ENCODE data around the gene EEIG1.
A peak's percentile ranks its signal among the peaks of the same experiment; 100 is the strongest.

EEIG1 gene

DNA sequence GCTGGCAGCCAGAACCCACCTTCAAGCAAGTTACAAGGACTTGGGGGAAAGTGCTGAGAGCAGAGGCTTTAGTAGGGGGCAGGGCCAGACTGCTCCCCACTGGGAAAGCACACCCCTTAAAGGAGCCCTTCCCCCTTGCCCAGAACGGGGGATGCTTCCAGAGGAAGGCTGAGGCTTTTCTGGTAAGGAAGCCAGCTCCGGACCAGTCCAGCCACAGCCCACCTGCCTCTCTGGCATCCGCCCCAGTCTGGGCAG is 38.9 kb downstream of the EEIG1 start:
- Histone ChIP-seq H3K27ac (ENCODE audit: insufficient read depth, low read length, poor library complexity, severe bottlenecking) (no peak overlapping the region), H3K4me1 (ENCODE audit: control insufficient read depth, insufficient read depth, low read length, poor library complexity, severe bottlenecking) (peaks cover 15% of the 10 kb centered on the region), H3K27me3 (replicated peaks; ENCODE audit: control insufficient read depth, insufficient read depth, low read length, poor library complexity, severe bottlenecking) (no peaks in the 10 kb centered on the region), H3K9me3 (ENCODE audit: control insufficient read depth, low read length) (no peaks in the 10 kb centered on the region), H3K36me3 (ENCODE audit: control insufficient read depth, insufficient read depth, low read length) (peaks cover 67% of the 10 kb centered on the region), H3K4me3 (ENCODE audit: insufficient read depth, low read depth, low read length, poor library complexity, severe bottlenecking) (no peak overlapping the region)
- DNase-seq, result no peak

DNA sequence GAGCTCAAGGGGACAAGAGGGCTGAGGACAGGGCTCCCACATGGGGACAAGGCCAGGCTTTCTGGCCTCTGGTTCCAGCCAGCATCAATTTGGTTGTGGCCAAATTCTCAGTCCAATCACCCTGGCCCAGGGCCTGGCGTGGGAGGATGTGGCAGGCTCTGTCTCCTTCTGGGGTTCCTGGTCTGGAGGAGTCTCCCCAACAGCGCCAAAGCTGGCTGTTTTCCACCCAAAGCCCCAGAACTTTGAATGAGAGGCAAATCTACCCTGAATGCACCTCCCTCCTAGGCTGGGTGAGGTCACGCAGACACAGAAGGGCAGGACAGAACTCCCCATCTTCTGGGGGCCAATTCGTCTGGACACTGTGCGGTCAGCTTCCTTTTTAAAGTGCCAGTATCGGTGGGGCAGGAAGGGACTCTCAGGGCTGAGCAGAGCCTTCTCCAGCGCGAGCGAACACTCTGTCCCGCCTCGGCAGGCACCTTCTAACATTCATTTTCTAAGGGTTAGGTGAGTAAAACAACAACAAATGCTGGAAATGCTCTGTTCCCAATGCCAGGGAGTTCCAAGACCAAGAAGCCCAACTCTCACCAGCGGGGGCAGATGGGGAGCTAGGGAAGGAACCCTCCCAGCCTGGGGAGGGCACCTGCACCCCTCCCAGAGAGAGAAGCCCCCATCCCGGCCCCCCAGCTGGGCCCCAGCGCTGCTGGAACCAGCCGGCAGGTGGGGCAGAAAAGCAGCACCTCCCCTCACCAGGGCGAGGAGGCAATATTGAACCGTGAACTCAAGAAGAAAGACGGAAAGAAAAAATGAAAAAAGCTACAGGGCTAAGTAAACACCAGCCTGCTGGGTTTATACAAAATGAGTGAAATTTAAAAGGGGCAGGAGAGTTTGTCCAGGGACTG is 39.5 kb downstream of the EEIG1 start:
- no peak for DNase-seq
- H3K27ac ChIP-seq (ENCODE audit: insufficient read depth, low read length, poor library complexity, severe bottlenecking), result no peak overlapping the region
- H3K9me3 ChIP-seq (ENCODE audit: control insufficient read depth, low read length), result no peaks in the 10 kb centered on the region
- no peak overlapping the region for H3K4me3 ChIP-seq (ENCODE audit: insufficient read depth, low read depth, low read length, poor library complexity, severe bottlenecking)
- H3K36me3 ChIP-seq (ENCODE audit: control insufficient read depth, insufficient read depth, low read length), result peaks cover 61% of the 10 kb centered on the region
- H3K27me3 ChIP-seq (replicated peaks; ENCODE audit: control insufficient read depth, insufficient read depth, low read length, poor library complexity, severe bottlenecking), result no peaks in the 10 kb centered on the region
- peaks cover 20% of the 10 kb centered on the region for H3K4me1 ChIP-seq (ENCODE audit: control insufficient read depth, insufficient read depth, low read length, poor library complexity, severe bottlenecking)

DNA sequence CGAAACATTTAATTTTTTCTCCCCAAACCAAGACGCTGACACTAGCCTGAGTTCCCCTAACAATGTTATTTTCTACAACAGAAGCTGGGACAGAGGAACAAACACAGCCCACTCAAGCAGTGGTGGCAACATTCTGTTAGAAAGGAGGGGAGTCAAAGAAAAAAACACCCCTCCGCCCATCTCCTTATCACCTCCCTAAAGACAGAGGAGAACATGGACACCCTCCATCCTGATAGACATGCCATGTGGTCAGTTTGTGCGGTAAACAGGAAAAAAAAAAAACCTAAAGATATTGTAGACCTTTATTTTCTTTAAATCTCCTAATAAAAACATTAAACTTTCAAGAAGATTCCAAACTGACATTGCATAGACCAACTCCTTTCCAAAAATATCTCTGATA is 40.2 kb downstream of the EEIG1 start:
- Histone ChIP-seq H3K27me3 (replicated peaks; ENCODE audit: control insufficient read depth, insufficient read depth, low read length, poor library complexity, severe bottlenecking) (no peaks in the 10 kb centered on the region), H3K4me3 (ENCODE audit: insufficient read depth, low read depth, low read length, poor library complexity, severe bottlenecking) (no peak overlapping the region), H3K27ac (ENCODE audit: insufficient read depth, low read length, poor library complexity, severe bottlenecking) (no peak overlapping the region), H3K36me3 (ENCODE audit: control insufficient read depth, insufficient read depth, low read length) (peaks cover 54% of the 10 kb centered on the region), H3K9me3 (ENCODE audit: control insufficient read depth, low read length) (no peaks in the 10 kb centered on the region), H3K4me1 (ENCODE audit: control insufficient read depth, insufficient read depth, low read length, poor library complexity, severe bottlenecking) (peaks cover 26% of the 10 kb centered on the region)
- DNase-seq, result no peak

DNA sequence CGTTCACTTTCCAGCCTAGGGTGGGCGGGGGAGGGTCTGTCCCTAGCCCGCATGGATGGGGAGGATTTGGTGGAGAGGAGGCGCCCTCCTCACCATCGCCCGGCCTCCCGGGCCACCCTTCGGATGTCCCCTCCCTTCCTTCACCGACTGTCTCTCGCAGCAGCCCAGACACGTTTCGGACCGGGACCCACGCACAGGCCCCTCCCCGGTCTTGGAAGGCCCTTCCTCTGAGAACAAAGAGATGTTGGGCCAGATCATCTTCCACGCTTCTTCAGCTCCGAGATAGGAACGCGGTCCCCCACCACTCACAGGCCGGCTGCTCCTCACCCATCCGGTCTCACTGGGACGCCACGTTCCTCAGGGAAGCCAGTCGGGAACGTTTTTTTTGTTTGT is 42.5 kb downstream of the EEIG1 start:
- H3K27me3 ChIP-seq (replicated peaks; ENCODE audit: control insufficient read depth, insufficient read depth, low read length, poor library complexity, severe bottlenecking), result no peaks in the 10 kb centered on the region
- peaks cover 24% of the 10 kb centered on the region for H3K4me1 ChIP-seq (ENCODE audit: control insufficient read depth, insufficient read depth, low read length, poor library complexity, severe bottlenecking)
- H3K9me3 ChIP-seq (ENCODE audit: control insufficient read depth, low read length), result no peaks in the 10 kb centered on the region
- DNase-seq, result no peak
- H3K4me3 ChIP-seq (ENCODE audit: insufficient read depth, low read depth, low read length, poor library complexity, severe bottlenecking), result peak overlapping the region; percentile 52
- peak overlapping the region; percentile 76 for H3K27ac ChIP-seq (ENCODE audit: insufficient read depth, low read length, poor library complexity, severe bottlenecking)
- peaks cover 31% of the 10 kb centered on the region for H3K36me3 ChIP-seq (ENCODE audit: control insufficient read depth, insufficient read depth, low read length)

DNA sequence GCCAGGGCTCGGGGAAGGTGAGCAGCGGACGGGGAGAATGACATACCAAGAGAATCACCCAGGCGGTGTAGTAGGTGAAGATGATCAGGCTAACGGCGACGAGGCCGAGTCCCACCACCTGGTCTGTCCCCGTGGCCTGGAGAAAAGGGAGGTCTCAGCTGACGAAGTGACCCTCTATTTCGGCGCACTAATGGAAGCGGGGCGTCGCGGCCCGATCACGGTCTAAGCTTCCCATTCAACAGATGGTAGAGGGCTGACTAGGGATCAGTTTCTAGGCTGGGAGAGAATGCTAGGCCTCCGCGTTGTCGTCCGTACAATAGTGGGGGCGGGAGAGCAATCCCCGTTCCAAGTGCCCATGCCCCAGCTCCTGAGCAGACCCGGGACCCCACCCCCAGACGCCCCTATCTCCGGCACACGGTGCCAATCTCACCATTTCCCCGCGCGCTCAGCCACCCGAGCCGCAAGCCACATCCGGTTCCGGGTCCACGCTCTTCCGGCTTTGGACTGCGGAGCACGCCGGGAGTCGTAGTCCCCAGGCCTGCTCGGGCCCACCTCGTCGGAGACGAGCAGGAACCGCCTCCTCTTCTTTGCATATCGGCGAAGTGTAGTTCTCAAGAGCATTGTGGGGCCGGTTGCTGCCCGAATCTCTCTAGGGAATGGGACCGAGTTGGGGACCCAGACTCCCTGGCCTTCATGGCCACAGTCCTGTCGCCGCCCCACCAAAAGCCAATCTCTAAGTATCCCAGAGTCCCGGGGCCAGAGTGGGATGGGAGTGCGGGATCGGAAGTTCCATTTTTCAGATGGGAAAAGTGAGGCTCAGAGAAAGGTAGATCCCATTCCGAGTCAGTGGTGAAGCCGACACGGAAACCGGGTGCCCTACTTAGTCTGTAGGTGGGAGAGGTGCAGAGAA is 43.1 kb downstream of the EEIG1 start, which contains the start of gene DPM2:
Gene DPM2, minus strand, starts transcription at position 467 of the 910 bp plus-strand sequence. Its CDS starts 34 bp downstream, at position 433.
- Histone ChIP-seq H3K27ac (ENCODE audit: insufficient read depth, low read length, poor library complexity, severe bottlenecking) (peak within 1 kb of the TSS; percentile 76), H3K4me1 (ENCODE audit: control insufficient read depth, insufficient read depth, low read length, poor library complexity, severe bottlenecking) (peaks cover 24% of the 10 kb centered on the region), H3K9me3 (ENCODE audit: control insufficient read depth, low read length) (no peaks in the 10 kb centered on the region), H3K27me3 (replicated peaks; ENCODE audit: control insufficient read depth, insufficient read depth, low read length, poor library complexity, severe bottlenecking) (no peaks in the 10 kb centered on the region), H3K36me3 (ENCODE audit: control insufficient read depth, insufficient read depth, low read length) (peaks cover 25% of the 10 kb centered on the region), H3K4me3 (ENCODE audit: insufficient read depth, low read depth, low read length, poor library complexity, severe bottlenecking) (peak within 1 kb of the TSS; percentile 52)
- peak; percentile 72 to 79 (median 73) for DNase-seq

DNA sequence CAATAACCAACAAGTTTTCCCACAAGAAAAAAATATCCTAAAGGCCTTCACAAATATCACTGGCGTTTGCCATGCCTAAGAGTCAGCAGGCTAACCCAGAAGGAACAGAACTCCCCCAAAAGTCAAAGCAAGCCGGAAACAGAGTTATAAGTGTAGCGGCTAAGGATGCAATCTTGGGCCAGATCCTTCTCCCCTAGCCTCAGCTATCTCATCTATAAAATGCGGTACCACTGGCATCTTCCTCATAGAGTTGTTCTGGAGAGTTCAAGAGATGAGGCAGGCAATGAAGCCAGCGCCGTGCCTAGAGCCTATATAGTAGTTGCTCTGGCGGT is 43.8 kb downstream of the EEIG1 start:
- Histone ChIP-seq H3K9me3 (ENCODE audit: control insufficient read depth, low read length) (no peaks in the 10 kb centered on the region), H3K36me3 (ENCODE audit: control insufficient read depth, insufficient read depth, low read length) (peaks cover 18% of the 10 kb centered on the region), H3K4me1 (ENCODE audit: control insufficient read depth, insufficient read depth, low read length, poor library complexity, severe bottlenecking) (peaks cover 24% of the 10 kb centered on the region), H3K27me3 (replicated peaks; ENCODE audit: control insufficient read depth, insufficient read depth, low read length, poor library complexity, severe bottlenecking) (no peaks in the 10 kb centered on the region), H3K27ac (ENCODE audit: insufficient read depth, low read length, poor library complexity, severe bottlenecking) (peak overlapping the region; percentile 76), H3K4me3 (ENCODE audit: insufficient read depth, low read depth, low read length, poor library complexity, severe bottlenecking) (peak overlapping the region; percentile 52)
- no peak for DNase-seq

DNA sequence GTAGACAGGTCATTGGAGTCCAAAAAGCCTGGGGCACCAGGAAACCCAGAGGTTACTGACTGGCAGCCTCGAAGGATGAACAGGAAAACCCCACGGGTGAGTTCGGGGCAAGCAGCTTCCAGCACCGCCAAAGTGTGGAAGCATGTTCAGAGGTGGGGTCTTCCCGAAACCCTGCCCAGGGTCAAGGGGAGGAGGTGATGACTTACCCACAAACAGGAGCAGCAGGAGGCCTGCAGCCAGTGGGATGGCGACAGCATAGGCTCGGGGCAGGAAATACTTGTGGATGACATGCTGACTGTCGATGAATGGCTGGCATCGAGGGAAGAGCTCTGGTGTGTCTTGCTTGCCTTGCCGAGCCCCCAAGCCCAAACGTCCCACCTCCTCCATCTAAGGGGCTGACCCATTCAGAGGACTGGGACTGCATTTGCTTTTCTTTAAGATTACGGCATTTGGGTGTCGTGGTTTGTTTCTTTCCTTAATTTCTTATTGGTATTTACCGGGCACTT is 44.4 kb downstream of the EEIG1 start:
- no peak for DNase-seq
- H3K4me3 ChIP-seq (ENCODE audit: insufficient read depth, low read depth, low read length, poor library complexity, severe bottlenecking), result no peak overlapping the region
- no peak overlapping the region for H3K27ac ChIP-seq (ENCODE audit: insufficient read depth, low read length, poor library complexity, severe bottlenecking)

DNA sequence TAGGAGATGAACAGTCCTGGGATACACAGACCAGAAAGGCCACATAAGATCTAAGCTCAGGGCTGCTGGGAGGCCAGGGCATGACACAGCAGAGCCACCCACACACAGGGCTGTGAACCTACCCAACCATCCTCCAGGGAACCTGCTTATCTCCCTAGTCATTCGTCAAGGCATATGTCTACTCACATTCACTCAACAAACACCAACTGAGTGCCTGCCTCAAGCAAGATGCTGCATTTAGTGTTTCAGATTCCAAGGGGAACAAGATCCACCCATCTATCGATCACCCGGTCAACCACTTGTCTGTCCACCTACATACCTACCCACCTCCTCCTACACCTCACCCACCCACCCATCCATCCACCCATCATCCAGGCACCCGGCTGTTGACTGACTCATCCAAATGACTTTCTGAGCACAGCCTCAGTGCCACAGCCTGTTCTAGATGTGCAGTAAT is 45.0 kb downstream of the EEIG1 start:
- H3K9me3 ChIP-seq (ENCODE audit: control insufficient read depth, low read length), result no peaks in the 10 kb centered on the region
- H3K36me3 ChIP-seq (ENCODE audit: control insufficient read depth, insufficient read depth, low read length), result peaks cover 6% of the 10 kb centered on the region
- H3K27me3 ChIP-seq (replicated peaks; ENCODE audit: control insufficient read depth, insufficient read depth, low read length, poor library complexity, severe bottlenecking), result no peaks in the 10 kb centered on the region
- H3K4me3 ChIP-seq (ENCODE audit: insufficient read depth, low read depth, low read length, poor library complexity, severe bottlenecking), result no peak overlapping the region
- no peak overlapping the region for H3K27ac ChIP-seq (ENCODE audit: insufficient read depth, low read length, poor library complexity, severe bottlenecking)
- no peak for DNase-seq
- H3K4me1 ChIP-seq (ENCODE audit: control insufficient read depth, insufficient read depth, low read length, poor library complexity, severe bottlenecking), result peaks cover 33% of the 10 kb centered on the region

More for the DNA sequence above, 44.4 kb downstream of the EEIG1 start:
- no peaks in the 10 kb centered on the region for H3K9me3 ChIP-seq (ENCODE audit: control insufficient read depth, low read length)
- peaks cover 27% of the 10 kb centered on the region for H3K4me1 ChIP-seq (ENCODE audit: control insufficient read depth, insufficient read depth, low read length, poor library complexity, severe bottlenecking)
- H3K36me3 ChIP-seq (ENCODE audit: control insufficient read depth, insufficient read depth, low read length), result peaks cover 12% of the 10 kb centered on the region
- H3K27me3 ChIP-seq (replicated peaks; ENCODE audit: control insufficient read depth, insufficient read depth, low read length, poor library complexity, severe bottlenecking), result no peaks in the 10 kb centered on the region

DNA sequence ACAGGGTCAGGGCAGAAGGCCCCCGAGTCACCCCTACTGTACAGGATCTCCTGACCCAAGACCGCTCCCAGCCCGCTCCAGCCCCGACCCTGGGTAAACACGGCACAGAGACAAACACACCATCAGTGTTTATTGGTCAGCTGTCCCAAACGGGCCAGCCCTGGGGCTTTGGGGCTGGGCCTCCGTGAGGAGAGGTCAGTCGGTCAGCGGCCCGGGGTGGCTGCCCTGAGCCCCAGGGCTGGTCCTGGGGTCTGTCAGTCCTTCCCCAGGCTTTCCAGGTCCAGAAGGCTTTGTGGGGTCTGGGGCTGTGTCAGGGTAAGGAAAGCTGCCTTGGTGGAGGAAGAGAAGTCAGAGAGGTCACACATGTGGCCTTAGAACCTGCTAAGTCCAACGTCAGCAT is 45.8 kb downstream of the EEIG1 start:
- peaks cover 41% of the 10 kb centered on the region for H3K4me1 ChIP-seq (ENCODE audit: control insufficient read depth, insufficient read depth, low read length, poor library complexity, severe bottlenecking)
- DNase-seq, result no peak
- no peak overlapping the region for H3K27ac ChIP-seq (ENCODE audit: insufficient read depth, low read length, poor library complexity, severe bottlenecking)
- H3K4me3 ChIP-seq (ENCODE audit: insufficient read depth, low read depth, low read length, poor library complexity, severe bottlenecking), result no peak overlapping the region
- no peaks in the 10 kb centered on the region for H3K27me3 ChIP-seq (replicated peaks; ENCODE audit: control insufficient read depth, insufficient read depth, low read length, poor library complexity, severe bottlenecking)
- H3K9me3 ChIP-seq (ENCODE audit: control insufficient read depth, low read length), result no peaks in the 10 kb centered on the region
- H3K36me3 ChIP-seq (ENCODE audit: control insufficient read depth, insufficient read depth, low read length), result peaks cover 4% of the 10 kb centered on the region

DNA sequence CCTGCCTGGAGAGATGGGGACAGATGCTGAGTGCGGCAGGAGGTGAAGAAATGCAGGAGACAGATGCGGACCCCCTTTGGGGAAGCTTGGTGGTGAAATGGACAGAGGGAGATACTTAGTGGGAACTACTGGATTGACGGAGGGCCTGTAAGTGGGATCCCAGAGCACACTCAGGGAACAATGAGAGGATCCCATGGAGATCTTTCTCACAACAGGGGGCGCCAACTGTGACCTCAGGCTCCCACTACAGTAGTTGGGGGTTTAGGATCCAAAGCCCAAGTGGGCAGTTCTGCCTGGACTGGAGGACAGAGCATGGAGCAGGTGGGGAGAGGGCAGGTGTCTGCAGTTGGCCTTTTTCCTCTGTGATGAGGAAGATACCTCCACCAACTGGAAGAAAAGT is 46.5 kb downstream of the EEIG1 start:
- Histone ChIP-seq H3K27ac (ENCODE audit: insufficient read depth, low read length, poor library complexity, severe bottlenecking) (no peak overlapping the region), H3K4me1 (ENCODE audit: control insufficient read depth, insufficient read depth, low read length, poor library complexity, severe bottlenecking) (peaks cover 41% of the 10 kb centered on the region)

More for the DNA sequence above, 46.5 kb downstream of the EEIG1 start:
- Histone ChIP-seq H3K36me3 (ENCODE audit: control insufficient read depth, insufficient read depth, low read length) (no peaks in the 10 kb centered on the region), H3K27me3 (replicated peaks; ENCODE audit: control insufficient read depth, insufficient read depth, low read length, poor library complexity, severe bottlenecking) (no peaks in the 10 kb centered on the region), H3K4me3 (ENCODE audit: insufficient read depth, low read depth, low read length, poor library complexity, severe bottlenecking) (no peak overlapping the region), H3K9me3 (ENCODE audit: control insufficient read depth, low read length) (no peaks in the 10 kb centered on the region)
- DNase-seq, result no peak
